ENCODE measurements around the gene LMTK3. TPM values are rescaled to one million over a fixed set of nuclear protein-coding genes. Genes with fewer than 3 reads are reported as not detected.

Gene LMTK3
- polyA plus RNA-seq, 1 donor from 2014 or later, result 8.1 TPM

DNA sequence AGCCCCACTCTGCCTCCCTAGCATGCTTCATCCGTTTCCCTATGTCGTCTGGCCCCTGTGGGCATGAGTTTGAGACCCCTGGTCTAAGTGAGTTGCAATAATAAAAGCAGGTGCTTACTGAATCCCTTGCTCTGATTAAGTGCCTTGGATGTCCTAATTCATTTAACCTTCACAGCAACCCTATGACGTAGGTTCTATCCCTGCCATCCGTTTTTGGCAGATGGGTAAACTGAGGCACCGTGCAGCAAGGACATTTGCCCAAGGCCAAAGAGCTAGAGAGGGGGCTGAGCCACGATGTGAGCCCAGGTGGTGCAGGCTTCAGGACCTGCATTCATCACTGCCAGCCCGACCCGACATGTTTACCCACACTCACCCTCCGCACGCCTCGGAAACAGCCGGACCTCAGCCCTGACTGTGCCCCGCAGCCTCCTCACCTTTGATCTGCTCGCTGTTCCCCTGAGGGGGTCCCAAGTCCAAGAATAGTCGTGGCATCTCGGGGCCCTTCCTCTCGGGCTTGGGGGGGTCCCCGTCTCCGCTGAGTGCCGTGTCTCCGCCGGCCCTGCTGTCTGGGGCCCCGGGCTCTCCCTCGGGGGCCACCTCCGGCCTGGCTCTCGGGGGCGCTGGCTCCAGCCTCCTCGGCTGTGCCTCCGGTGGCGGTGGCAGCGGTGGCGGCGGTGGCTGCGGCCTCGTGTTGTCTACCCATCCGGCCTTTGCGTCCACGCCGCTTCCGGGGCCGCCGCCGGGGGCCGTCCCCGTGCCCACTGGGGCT lies 14.5 kb downstream of the LMTK3 start:
- Histone ChIP-seq H3K9me3 (ENCODE audit: low read length) (no peaks in the 10 kb centered on the region), H3F3A (ENCODE audit: insufficient read depth, low read length, poor library complexity, severe bottlenecking) (no peaks in the 10 kb centered on the region), H3K4me3 (ENCODE audit: low read length) (no peak overlapping the region), H3K27me3 (ENCODE audit: insufficient read depth, low read depth, low read length) (no peaks in the 10 kb centered on the region), H3K27ac (ENCODE audit: low read length) (no peak overlapping the region), H4K20me1 (ENCODE audit: insufficient read depth) (no peaks in the 10 kb centered on the region), H2AFZ (ENCODE audit: low read depth, low read length) (no peak overlapping the region), H3K4me2 (ENCODE audit: low read length) (no peak overlapping the region), H3K79me2 (replicated peaks; ENCODE audit: insufficient read depth, low read length) (no peaks in the 10 kb centered on the region), H3K9ac (ENCODE audit: low read length) (no peak overlapping the region), H3K9me2 (ENCODE audit: insufficient read depth, low read length) (no peaks in the 10 kb centered on the region), H3K36me3 (ENCODE audit: insufficient read depth, low read length) (no peaks in the 10 kb centered on the region)
- TF ChIP-seq EZH2 (IDR thresholded peaks at IDR 0.05; ENCODE audit: borderline replicate concordance, insufficient read depth, low read length, poor library complexity, severe bottlenecking) (no peak), MXI1 (conservative IDR thresholded peaks at IDR 0.05; ENCODE audit: poor library complexity, severe bottlenecking) (no peak), SMC3 (conservative IDR thresholded peaks at IDR 0.05; ENCODE audit: poor library complexity) (no peak), EP300 (conservative IDR thresholded peaks at IDR 0.05; ENCODE audit: poor library complexity, severe bottlenecking) (no peak), TAF1 (IDR thresholded peaks at IDR 0.05; ENCODE audit: low read depth) (no peak)

DNA sequence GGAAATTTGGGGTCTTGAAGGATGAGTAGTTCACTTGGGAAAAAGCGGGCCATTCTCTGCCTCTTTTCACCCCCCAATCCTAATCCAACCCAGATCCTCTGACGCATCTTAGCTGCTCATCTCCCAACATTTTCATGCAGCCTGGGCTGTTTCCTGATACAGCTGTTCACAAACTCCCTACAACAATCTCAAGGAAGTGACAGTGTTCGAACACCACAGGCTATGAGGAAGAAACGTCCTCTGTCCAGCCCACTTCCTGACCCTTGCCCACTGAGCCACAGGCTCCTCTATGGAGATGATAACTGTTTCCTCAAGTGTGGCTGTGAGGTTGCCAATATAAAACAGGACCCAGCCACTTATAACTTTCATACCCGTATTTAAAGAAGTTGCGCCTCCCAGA lies 16.2 kb downstream of the LMTK3 start:
- Histone ChIP-seq H3K79me2 (replicated peaks; ENCODE audit: insufficient read depth, low read length) (no peaks in the 10 kb centered on the region), H4K20me1 (ENCODE audit: insufficient read depth) (no peaks in the 10 kb centered on the region), H3F3A (ENCODE audit: insufficient read depth, low read length, poor library complexity, severe bottlenecking) (no peaks in the 10 kb centered on the region), H3K27me3 (ENCODE audit: insufficient read depth, low read depth, low read length) (no peaks in the 10 kb centered on the region), H2AFZ (ENCODE audit: low read depth, low read length) (no peak overlapping the region), H3K9me3 (ENCODE audit: low read length) (no peaks in the 10 kb centered on the region), H3K4me3 (ENCODE audit: low read length) (no peak overlapping the region), H3K27ac (ENCODE audit: low read length) (no peak overlapping the region), H3K36me3 (ENCODE audit: insufficient read depth, low read length) (no peaks in the 10 kb centered on the region), H3K4me2 (ENCODE audit: low read length) (no peak overlapping the region), H3K9me2 (ENCODE audit: insufficient read depth, low read length) (no peaks in the 10 kb centered on the region), H3K9ac (ENCODE audit: low read length) (no peak overlapping the region)
- no peak for TF ChIP-seq POLR2AphosphoS5 (IDR thresholded peaks at IDR 0.05)
- TF ChIP-seq, protein P1, sequence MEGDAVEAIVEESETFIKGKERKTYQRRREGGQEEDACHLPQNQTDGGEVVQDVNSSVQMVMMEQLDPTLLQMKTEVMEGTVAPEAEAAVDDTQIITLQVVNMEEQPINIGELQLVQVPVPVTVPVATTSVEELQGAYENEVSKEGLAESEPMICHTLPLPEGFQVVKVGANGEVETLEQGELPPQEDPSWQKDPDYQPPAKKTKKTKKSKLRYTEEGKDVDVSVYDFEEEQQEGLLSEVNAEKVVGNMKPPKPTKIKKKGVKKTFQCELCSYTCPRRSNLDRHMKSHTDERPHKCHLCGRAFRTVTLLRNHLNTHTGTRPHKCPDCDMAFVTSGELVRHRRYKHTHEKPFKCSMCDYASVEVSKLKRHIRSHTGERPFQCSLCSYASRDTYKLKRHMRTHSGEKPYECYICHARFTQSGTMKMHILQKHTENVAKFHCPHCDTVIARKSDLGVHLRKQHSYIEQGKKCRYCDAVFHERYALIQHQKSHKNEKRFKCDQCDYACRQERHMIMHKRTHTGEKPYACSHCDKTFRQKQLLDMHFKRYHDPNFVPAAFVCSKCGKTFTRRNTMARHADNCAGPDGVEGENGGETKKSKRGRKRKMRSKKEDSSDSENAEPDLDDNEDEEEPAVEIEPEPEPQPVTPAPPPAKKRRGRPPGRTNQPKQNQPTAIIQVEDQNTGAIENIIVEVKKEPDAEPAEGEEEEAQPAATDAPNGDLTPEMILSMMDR (IDR thresholded peaks at IDR 0.05; ENCODE audit: poor library complexity, severe bottlenecking), result no peak
- TF ChIP-seq MXI1 (conservative IDR thresholded peaks at IDR 0.05; ENCODE audit: poor library complexity, severe bottlenecking), result no peak
- TF ChIP-seq RAD21 (conservative IDR thresholded peaks at IDR 0.05), result no peak

DNA sequence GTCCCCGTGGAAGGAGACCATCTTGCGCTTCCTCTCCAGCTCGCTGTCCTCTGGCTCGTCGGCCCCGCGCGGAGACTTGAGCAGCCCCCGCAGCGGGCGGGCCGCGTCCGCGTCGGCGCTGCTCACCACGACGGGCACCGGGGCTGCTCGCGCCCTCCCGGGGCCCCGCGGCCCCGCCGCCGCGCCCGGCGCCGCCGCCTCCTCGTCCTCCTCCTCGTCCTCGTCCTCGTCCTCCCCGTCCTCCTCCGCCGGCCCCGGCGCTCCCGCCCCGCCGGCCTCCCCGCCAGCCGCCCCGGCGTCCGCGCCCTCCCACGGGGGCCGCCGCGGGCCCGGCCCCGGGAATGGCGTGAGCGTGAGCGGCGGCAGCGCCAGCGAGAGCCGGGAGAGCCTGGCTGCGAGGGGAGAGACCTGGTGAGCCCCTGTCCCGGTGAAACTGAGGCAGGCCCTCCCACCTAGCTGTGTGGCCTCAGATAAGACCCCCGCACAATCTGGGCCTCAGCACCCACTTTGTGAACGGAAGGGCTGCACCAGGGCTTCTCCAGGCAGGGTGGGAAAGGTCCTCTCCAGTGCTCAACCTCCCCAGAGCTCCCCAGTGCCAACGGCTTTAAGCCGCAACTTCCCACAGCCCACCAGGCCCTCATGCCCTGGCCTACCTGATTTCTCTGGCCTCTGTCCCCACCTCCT lies 17.8 kb downstream of the LMTK3 start:
- no peaks in the 10 kb centered on the region for H3K27me3 ChIP-seq (ENCODE audit: insufficient read depth, low read depth, low read length)
- TF ChIP-seq EZH2 (IDR thresholded peaks at IDR 0.05; ENCODE audit: borderline replicate concordance, insufficient read depth, low read length, poor library complexity, severe bottlenecking) (no peak), RAD21 (conservative IDR thresholded peaks at IDR 0.05) (no peak), SMC3 (conservative IDR thresholded peaks at IDR 0.05; ENCODE audit: poor library complexity) (no peak), TAF1 (IDR thresholded peaks at IDR 0.05; ENCODE audit: low read depth) (no peak)
- TF ChIP-seq, protein P2, sequence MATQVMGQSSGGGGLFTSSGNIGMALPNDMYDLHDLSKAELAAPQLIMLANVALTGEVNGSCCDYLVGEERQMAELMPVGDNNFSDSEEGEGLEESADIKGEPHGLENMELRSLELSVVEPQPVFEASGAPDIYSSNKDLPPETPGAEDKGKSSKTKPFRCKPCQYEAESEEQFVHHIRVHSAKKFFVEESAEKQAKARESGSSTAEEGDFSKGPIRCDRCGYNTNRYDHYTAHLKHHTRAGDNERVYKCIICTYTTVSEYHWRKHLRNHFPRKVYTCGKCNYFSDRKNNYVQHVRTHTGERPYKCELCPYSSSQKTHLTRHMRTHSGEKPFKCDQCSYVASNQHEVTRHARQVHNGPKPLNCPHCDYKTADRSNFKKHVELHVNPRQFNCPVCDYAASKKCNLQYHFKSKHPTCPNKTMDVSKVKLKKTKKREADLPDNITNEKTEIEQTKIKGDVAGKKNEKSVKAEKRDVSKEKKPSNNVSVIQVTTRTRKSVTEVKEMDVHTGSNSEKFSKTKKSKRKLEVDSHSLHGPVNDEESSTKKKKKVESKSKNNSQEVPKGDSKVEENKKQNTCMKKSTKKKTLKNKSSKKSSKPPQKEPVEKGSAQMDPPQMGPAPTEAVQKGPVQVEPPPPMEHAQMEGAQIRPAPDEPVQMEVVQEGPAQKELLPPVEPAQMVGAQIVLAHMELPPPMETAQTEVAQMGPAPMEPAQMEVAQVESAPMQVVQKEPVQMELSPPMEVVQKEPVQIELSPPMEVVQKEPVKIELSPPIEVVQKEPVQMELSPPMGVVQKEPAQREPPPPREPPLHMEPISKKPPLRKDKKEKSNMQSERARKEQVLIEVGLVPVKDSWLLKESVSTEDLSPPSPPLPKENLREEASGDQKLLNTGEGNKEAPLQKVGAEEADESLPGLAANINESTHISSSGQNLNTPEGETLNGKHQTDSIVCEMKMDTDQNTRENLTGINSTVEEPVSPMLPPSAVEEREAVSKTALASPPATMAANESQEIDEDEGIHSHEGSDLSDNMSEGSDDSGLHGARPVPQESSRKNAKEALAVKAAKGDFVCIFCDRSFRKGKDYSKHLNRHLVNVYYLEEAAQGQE (IDR thresholded peaks at IDR 0.05; ENCODE audit: borderline replicate concordance), result no peak
- TF ChIP-seq, protein P1 (IDR thresholded peaks at IDR 0.05; ENCODE audit: poor library complexity, severe bottlenecking), result no peak

More for the DNA sequence above, 17.8 kb downstream of the LMTK3 start:
- Histone ChIP-seq H3K9me2 (ENCODE audit: insufficient read depth, low read length) (no peaks in the 10 kb centered on the region), H4K20me1 (ENCODE audit: insufficient read depth) (no peaks in the 10 kb centered on the region), H3K79me2 (replicated peaks; ENCODE audit: insufficient read depth, low read length) (no peaks in the 10 kb centered on the region), H3K9ac (ENCODE audit: low read length) (no peak overlapping the region), H2AFZ (ENCODE audit: low read depth, low read length) (no peak overlapping the region), H3K36me3 (ENCODE audit: insufficient read depth, low read length) (no peaks in the 10 kb centered on the region), H3K9me3 (ENCODE audit: low read length) (no peaks in the 10 kb centered on the region), H3K4me3 (ENCODE audit: low read length) (no peak overlapping the region), H3K27ac (ENCODE audit: low read length) (no peak overlapping the region), H3K4me2 (ENCODE audit: low read length) (no peak overlapping the region), H3F3A (ENCODE audit: insufficient read depth, low read length, poor library complexity, severe bottlenecking) (no peaks in the 10 kb centered on the region)
